ENCODE results near the gene RITA1. TPM values are rescaled to one million over a fixed set of nuclear protein-coding genes. Genes with fewer than 3 reads are reported as not detected.

Gene RITA1
- total and polyA plus RNA-seq, 2 of the 4 experiments (the other 2 are of a cell fraction), result 14.2 to 14.7 TPM

- dilution Hi-C loops (cut with HindIII; ENCODE audit: low sequenced_read_pairs, unreplicated experiment), result no loop called here
- in situ Hi-C loops (cut with MboI; ENCODE audit: low sequenced_read_pairs), result no loop called here
- TF ChIP-seq MXI1 (IDR thresholded peaks at IDR 0.05; ENCODE audit: borderline replicate concordance, low read depth, low read length), result no peak
- TF ChIP-seq RAD21 (IDR thresholded peaks at IDR 0.05; ENCODE audit: low read length), result no peak
- TF ChIP-seq RFX5 (IDR thresholded peaks at IDR 0.05; ENCODE audit: low read depth, low read length), result no peak
- TF ChIP-seq USF2 (IDR thresholded peaks at IDR 0.05; ENCODE audit: low read depth, low read length), result no peak
- no peak for TF ChIP-seq NFE2L2 (IDR thresholded peaks at IDR 0.05; ENCODE audit: low read depth, low read length)
- no peak for TF ChIP-seq POLR2A (IDR thresholded peaks at IDR 0.05; ENCODE audit: low read depth, low read length)
- peak overlapping the region; percentile 24; the same call in 1 of the 3 replicates for H2BK15ac ChIP-seq (ENCODE audit: low read depth, low read length)
- no peak overlapping the region for H3K9ac ChIP-seq (ENCODE audit: low read depth, low read length)
- peak overlapping the region; percentile 7; the same call in 1 of the 2 replicates for H2BK20ac ChIP-seq (ENCODE audit: low read depth, low read length)
- H3K4me2 ChIP-seq (ENCODE audit: low read depth, low read length), result no peak overlapping the region
- ChIA-PET CTCF (no interaction called here), POLR2A (ENCODE audit: unreplicated experiment) (no interaction called here)
- no CpG with 5 or more reads among the region's 2 CpGs for WGBS, 2 experiments (ENCODE audit: extremely low coverage in 2 of 2, insufficient read length in 1 of 2)
- no peak overlapping the region for H3K4me3 ChIP-seq (ENCODE audit: insufficient read depth, low read depth, low read length)
- ATAC-seq (ENCODE audit: low read depth) (no peak), DNase-seq (no peak)
- peak overlapping the region; percentile 90; the same call in 1 of the 2 replicates for H2AK5ac ChIP-seq (ENCODE audit: low read depth, low read length)
- no peaks in the 10 kb centered on the region for H3K9me3 ChIP-seq (ENCODE audit: control insufficient read depth, insufficient read depth, low read length)
- no peak overlapping the region for H4K91ac ChIP-seq (ENCODE audit: insufficient read depth, low read depth, low read length)
- no peak overlapping the region for H2BK5ac ChIP-seq (ENCODE audit: low read depth, low read length, poor library complexity, severe bottlenecking)
- no peak overlapping the region for H3K27ac ChIP-seq (ENCODE audit: insufficient read depth, low read length)
- no peak overlapping the region for H4K5ac ChIP-seq (ENCODE audit: low read depth, low read length)
- peaks cover 3% of the 10 kb centered on the region; the same call in 1 of the 2 replicates for H3K4me1 ChIP-seq (ENCODE audit: control insufficient read depth, insufficient read depth, low read length)
- H3K79me1 ChIP-seq (ENCODE audit: low read depth in 1 of 2, low read length in 2 of 2), result peaks cover 0 to 4% of the 10 kb centered on the region in 2 experiments; a peak in 1 of 4 replicates
- BruUV-seq (replicated peaks), result no TSS peak
- no peak overlapping the region for H2AFZ ChIP-seq (replicated peaks; ENCODE audit: low read length, poor library complexity)
- H2BK120ac ChIP-seq (ENCODE audit: low read depth, low read length), result no peak overlapping the region
- 0 out of 2 replicates have a peak, but pooled peaks cover 3% of the 10 kb centered on the region for H4K20me1 ChIP-seq (ENCODE audit: insufficient read depth, low read length)
- H3K18ac ChIP-seq (ENCODE audit: low read depth, low read length), result no peak overlapping the region; the same call in 1 of the 2 replicates
- no peaks in the 10 kb centered on the region for H3K27me3 ChIP-seq (ENCODE audit: control insufficient read depth, insufficient read depth, low read length)
- peak overlapping the region; percentile 29; the same call in 1 of the 2 replicates for H3K23ac ChIP-seq (ENCODE audit: low read depth, low read length)
- no peak overlapping the region for H2AK9ac ChIP-seq (replicated peaks; ENCODE audit: low read depth, low read length, poor library complexity)
- intact Hi-C loops (cut with micrococcal nuclease), result no loop called here
- H4K8ac ChIP-seq (ENCODE audit: low read depth in 2 of 2, low read length in 2 of 2), result no peak overlapping the region
- H3K56ac ChIP-seq (ENCODE audit: extremely low read depth, insufficient read depth, low read length), result no peak overlapping the region
- H3K9me1 ChIP-seq (ENCODE audit: insufficient read depth, low read length), result peaks cover 7% of the 10 kb centered on the region
- H3K14ac ChIP-seq (replicated peaks; ENCODE audit: low read depth, low read length), result no peak overlapping the region
- peak overlapping the region; percentile 48; the same call in 1 of the 2 replicates for H3K4ac ChIP-seq (ENCODE audit: low read depth, low read length)
- no peaks in the 10 kb centered on the region for H3K36me3 ChIP-seq (ENCODE audit: control insufficient read depth, insufficient read depth, low read length)
Observed at GRCh38 chr12:113216027-113216426, 30.5 kb downstream of the RITA1 start.

Measured in IMR-90 (cell line).